ENCODE data around the gene ZNF816. TPM values are rescaled to one million over a fixed set of nuclear protein-coding genes. Genes with fewer than 3 reads are reported as not detected.
"Not testable (repeated sequence)": the region's sequence is repeated elsewhere in the genome, so short reads cannot be mapped to it uniquely, and the experiment has no call there.

Gene ZNF816
- total RNA-seq, 4 donors from 2014 or later: 6.8 to 14.5 (median 9.2) TPM

- DNase-seq (ENCODE audit: low spot score in 2 of 2): peak in 1 of 2 donors; percentile 59
- TF ChIP-seq POLR2A (IDR thresholded peaks at IDR 0.05) (no peak), EP300 (IDR thresholded peaks at IDR 0.05) (no peak), CTCF (IDR thresholded peaks at IDR 0.05) (no peak), POLR2AphosphoS5 (IDR thresholded peaks at IDR 0.05) (no peak)
- Histone ChIP-seq H3K27me3 (no peaks in the 10 kb centered on the region), H3K36me3 (no peaks in the 10 kb centered on the region), H3K27ac (peak overlapping the region; percentile 92), H3K9me3 (peaks cover 14% of the 10 kb centered on the region), H3K4me1 (peaks cover 24% of the 10 kb centered on the region), H3K4me3 (peak overlapping the region; percentile 90)
- 62% methylated on average over 29 of the region's 29 CpGs for WGBS
Measured at GRCh38 chr19:52943134-52943883, 19.4 kb downstream of the ZNF816 start.

GRCh38 chr19:52942386-52943133, 20.1 kb downstream of the ZNF816 start:
- H3K4me1 ChIP-seq: peaks cover 25% of the 10 kb centered on the region
- peak; percentile 97 for DNase-seq (ENCODE audit: low spot score in 2 of 2)
- TF ChIP-seq POLR2AphosphoS5 (IDR thresholded peaks at IDR 0.05) (peak in 2 of 3 donors; percentile 14 to 32), CTCF (IDR thresholded peaks at IDR 0.05) (no peak), POLR2A (IDR thresholded peaks at IDR 0.05) (peak in 1 of 2 donors; percentile 51), EP300 (IDR thresholded peaks at IDR 0.05) (no peak)
- peaks cover 12% of the 10 kb centered on the region for H3K9me3 ChIP-seq
- WGBS: under 1% methylated on average over 38 of the region's 43 CpGs
- H3K36me3 ChIP-seq: no peaks in the 10 kb centered on the region
- peak overlapping the region; percentile 90 for H3K4me3 ChIP-seq
- H3K27ac ChIP-seq: peak overlapping the region; percentile 92
- no peaks in the 10 kb centered on the region for H3K27me3 ChIP-seq

- Histone ChIP-seq H3K4me3 (peak overlapping the region; percentile 90), H3K36me3 (peaks cover 3% of the 10 kb centered on the region), H3K9me3 (peaks cover 6% of the 10 kb centered on the region), H3K27ac (peak overlapping the region; percentile 92), H3K27me3 (no peaks in the 10 kb centered on the region), H3K4me1 (peaks cover 25% of the 10 kb centered on the region)
- TF ChIP-seq POLR2AphosphoS5 (IDR thresholded peaks at IDR 0.05) (no peak), EP300 (IDR thresholded peaks at IDR 0.05) (no peak), POLR2A (IDR thresholded peaks at IDR 0.05) (no peak), CTCF (IDR thresholded peaks at IDR 0.05) (no peak)
- under 1% methylated on average over 26 of the region's 26 CpGs for WGBS
- peak; percentile 74 to 77 for DNase-seq (ENCODE audit: low spot score in 2 of 2)
Measured at GRCh38 chr19:52941941-52942385, 20.7 kb downstream of the ZNF816 start.

GRCh38 chr19:52941523-52941922, 21.2 kb downstream of the ZNF816 start:
- not testable (repeated sequence) for DNase-seq (ENCODE audit: low spot score in 2 of 2); H3K27ac ChIP-seq; H3K9me3 ChIP-seq; H3K36me3 ChIP-seq; H3K27me3 ChIP-seq
- WGBS: 33% methylated on average over 2 of the region's 2 CpGs
- peaks cover 25% of the 10 kb centered on the region for H3K4me1 ChIP-seq
- H3K4me3 ChIP-seq: peak overlapping the region; percentile 90

GRCh38 chr19:52940905-52941304, 21.8 kb downstream of the ZNF816 start:
- H3K9me3 ChIP-seq; DNase-seq (ENCODE audit: low spot score in 2 of 2); H3K4me3 ChIP-seq; H3K27ac ChIP-seq; H3K27me3 ChIP-seq; H3K36me3 ChIP-seq: not testable (repeated sequence)
- WGBS: 74% methylated on average over 5 of the region's 5 CpGs
- H3K4me1 ChIP-seq: peaks cover 25% of the 10 kb centered on the region

- TF ChIP-seq POLR2A (IDR thresholded peaks at IDR 0.05): no peak
- no peak for TF ChIP-seq CTCF (IDR thresholded peaks at IDR 0.05)
- TF ChIP-seq POLR2AphosphoS5 (IDR thresholded peaks at IDR 0.05): no peak
- TF ChIP-seq EP300 (IDR thresholded peaks at IDR 0.05): no peak
- Histone ChIP-seq H3K36me3 (peaks cover 3% of the 10 kb centered on the region), H3K27ac (no peak overlapping the region), H3K4me1 (peaks cover 25% of the 10 kb centered on the region), H3K27me3 (no peaks in the 10 kb centered on the region), H3K4me3 (no peak overlapping the region), H3K9me3 (no peaks in the 10 kb centered on the region)
- DNase-seq (ENCODE audit: low spot score in 2 of 2): no peak
- 15% methylated on average over 5 of the region's 5 CpGs for WGBS
Measured at GRCh38 chr19:52938761-52939160, 23.9 kb downstream of the ZNF816 start.

Measured in suprapubic skin (tissue), 4 donors.